Left lung (tissue), 10 donors: ENCODE results near the gene RARA. TPM values are rescaled to one million over a fixed set of nuclear protein-coding genes. Genes with fewer than 3 reads are reported as not detected.

Source experiments
- ATAC-seq: fragments of 200-7000 bp; cut with Tn5 transposase; one replicate; pipeline ENCODE4 v1.9.1; 2020; ENCODE audit warnings: moderate library complexity
- DNase-seq, 4 donors: peaks; one replicate each; pipeline ENCODE4 v3.0.0-alpha.2; 2013 to 2020
- H3K27ac ChIP-seq, 2 donors: fragments of 200-600 bp; sonication (generic) in 1 of 2; one replicate each; pipeline versions ENCODE4 v1.5.0 to v1.8.0; 2020 to 2021
- H3K27me3 ChIP-seq, 2 donors: fragments of 200-600 bp; sonication (generic) in 1 of 2; one replicate each; pipeline versions ENCODE4 v1.5.0 to v1.8.0; 2020 to 2021
- H3K36me3 ChIP-seq, 2 donors: fragments of 200-600 bp; sonication (generic) in 1 of 2; one replicate each; pipeline versions ENCODE4 v1.5.0 to v1.8.0; 2020 to 2021
- H3K4me1 ChIP-seq, 2 donors: fragments of 200-600 bp; one replicate each; pipeline ENCODE4 v1.8.0; 2021
- H3K4me3 ChIP-seq, 2 donors: fragments of 200-600 bp; sonication (generic) in 1 of 2; one replicate each; pipeline versions ENCODE4 v1.5.0 to v1.8.0; 2020 to 2021; ENCODE audit warnings: mild to moderate bottlenecking in 1 of 2
- H3K9me3 ChIP-seq, 2 donors: fragments of 200-600 bp; sonication (generic) in 1 of 2; one replicate each; pipeline versions ENCODE4 v1.5.0 to v1.8.0; 2020 to 2021
- CTCF ChIP-seq, 2 donors: fragments of 200-600 bp; sonication (generic) in 1 of 2; IDR thresholded peaks; one replicate each; pipeline versions ENCODE4 v1.5.0 to v1.8.0; 2021; ENCODE audit warnings: antibody characterized with exemption in 2 of 2
- intact Hi-C, 2 donors: fragments of 100-400 bp; cut with DNase I; formaldehyde crosslinking; loops; one replicate each; pipeline versions ENCODE4 v1.11.2 to v1.14.2; 2022
- polyA plus RNA-seq, 6 donors: library from polyadenylated mRNA; unstranded; fragments of 120-200 nt; gene quantifications; one replicate each; pipeline ENCODE4 v1.2.1, GENCODE V29; 2013; ENCODE audit not compliant: insufficient read length in 6 of 6
- total RNA-seq, 2 donors: library from RNA; stranded (reverse); fragmentation: NEBNext Ultra II Directional; extraction: Animal tissue kit (Norgen Biotek cat#: 25700); gene quantifications; one replicate each; pipeline ENCODE4 v1.2.1, GENCODE V29; 2021
- donor health status: DM: no; HTN: yes; CAD: no.
- donor health status: DM: no; HTN: no; CAD: no.

Gene RARA
- total and polyA plus RNA-seq, 8 donors: 45.5 to 62.6 (median 53.1) TPM

GRCh38 chr17:40345994-40346764 lies 37.2 kb downstream of the RARA start:
- no peak for TF ChIP-seq CTCF (IDR thresholded peaks at IDR 0.05)
- Histone ChIP-seq H3K27ac (peak overlapping the region; percentile 93 to 100), H3K36me3 (peaks cover 0 to 33% of the 10 kb centered on the region in 2 donors), H3K4me1 (peaks cover 62 to 86% of the 10 kb centered on the region in 2 donors), H3K9me3 (no peaks in the 10 kb centered on the region), H3K4me3 (peak overlapping the region; percentile 87 to 99), H3K27me3 (no peaks in the 10 kb centered on the region)
- intact Hi-C loops: no loop called here
- DNase-seq: no peak
- no peak for ATAC-seq

- H3K4me3 ChIP-seq: peak overlapping the region in 1 of 2 donors; percentile 99
- H3K27ac ChIP-seq: peak overlapping the region; percentile 53 to 100
- no peak for ATAC-seq
- DNase-seq: no peak
- intact Hi-C loops: no loop called here
- H3K36me3 ChIP-seq: peaks cover 0 to 39% of the 10 kb centered on the region in 2 donors
- H3K4me1 ChIP-seq: peaks cover 62 to 88% of the 10 kb centered on the region in 2 donors
- no peaks in the 10 kb centered on the region for H3K9me3 ChIP-seq
- no peaks in the 10 kb centered on the region for H3K27me3 ChIP-seq
- TF ChIP-seq CTCF (IDR thresholded peaks at IDR 0.05): no peak
Observed at GRCh38 chr17:40346765-40347158, 37.8 kb downstream of the RARA start.

GRCh38 chr17:40347319-40348135 lies 38.5 kb downstream of the RARA start:
- peak overlapping the region in 1 of 2 donors; percentile 99 for H3K4me3 ChIP-seq
- ATAC-seq: no peak
- intact Hi-C loops: no loop called here
- H3K27ac ChIP-seq: peak overlapping the region; percentile 53 to 100
- H3K9me3 ChIP-seq: no peaks in the 10 kb centered on the region
- DNase-seq: no peak
- H3K4me1 ChIP-seq: peaks cover 62 to 96% of the 10 kb centered on the region in 2 donors
- H3K27me3 ChIP-seq: no peaks in the 10 kb centered on the region
- peaks cover 0 to 47% of the 10 kb centered on the region in 2 donors for H3K36me3 ChIP-seq
- TF ChIP-seq CTCF (IDR thresholded peaks at IDR 0.05): no peak

- DNase-seq (no peak), ATAC-seq (no peak)
- Histone ChIP-seq H3K4me3 (no peak overlapping the region), H3K27ac (peak overlapping the region in 1 of 2 donors; percentile 100), H3K27me3 (no peaks in the 10 kb centered on the region), H3K4me1 (peaks cover 62 to 99% of the 10 kb centered on the region in 2 donors), H3K36me3 (peaks cover 0 to 53% of the 10 kb centered on the region in 2 donors), H3K9me3 (no peaks in the 10 kb centered on the region)
- TF ChIP-seq CTCF (IDR thresholded peaks at IDR 0.05): no peak
- intact Hi-C loops: no loop called here
Observed at GRCh38 chr17:40348136-40348504, 39.1 kb downstream of the RARA start.
